ENCODE data around the gene EGFL8.

Gene EGFL8

DNA sequence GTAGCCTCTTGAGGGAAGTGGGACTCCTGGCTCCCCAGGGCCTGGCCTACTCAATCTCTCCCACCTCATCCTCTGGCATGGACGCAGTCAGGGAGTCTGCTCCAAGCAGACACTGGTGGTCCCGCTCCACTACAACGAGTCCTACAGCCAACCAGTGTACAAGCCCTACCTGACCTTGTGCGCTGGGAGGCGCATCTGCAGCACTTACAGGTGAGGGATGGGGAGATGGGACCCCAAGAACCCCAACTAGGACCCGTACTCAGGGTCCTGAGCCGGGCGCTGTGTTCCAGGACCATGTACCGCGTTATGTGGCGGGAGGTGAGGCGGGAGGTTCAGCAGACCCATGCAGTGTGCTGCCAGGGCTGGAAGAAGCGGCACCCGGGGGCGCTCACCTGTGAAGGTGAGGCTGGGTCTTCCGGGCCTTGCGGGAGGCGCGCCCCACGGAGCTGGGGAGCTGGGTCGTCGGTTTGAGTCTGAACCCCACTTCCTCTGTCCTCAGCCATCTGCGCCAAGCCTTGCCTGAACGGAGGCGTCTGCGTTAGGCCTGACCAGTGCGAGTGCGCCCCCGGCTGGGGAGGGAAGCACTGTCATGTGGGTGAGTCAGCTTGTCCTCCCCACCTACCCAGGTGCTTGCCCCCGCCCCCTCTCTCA, 2.1 kb downstream of the EGFL8 start:
- TF ChIP-seq, protein P1, sequence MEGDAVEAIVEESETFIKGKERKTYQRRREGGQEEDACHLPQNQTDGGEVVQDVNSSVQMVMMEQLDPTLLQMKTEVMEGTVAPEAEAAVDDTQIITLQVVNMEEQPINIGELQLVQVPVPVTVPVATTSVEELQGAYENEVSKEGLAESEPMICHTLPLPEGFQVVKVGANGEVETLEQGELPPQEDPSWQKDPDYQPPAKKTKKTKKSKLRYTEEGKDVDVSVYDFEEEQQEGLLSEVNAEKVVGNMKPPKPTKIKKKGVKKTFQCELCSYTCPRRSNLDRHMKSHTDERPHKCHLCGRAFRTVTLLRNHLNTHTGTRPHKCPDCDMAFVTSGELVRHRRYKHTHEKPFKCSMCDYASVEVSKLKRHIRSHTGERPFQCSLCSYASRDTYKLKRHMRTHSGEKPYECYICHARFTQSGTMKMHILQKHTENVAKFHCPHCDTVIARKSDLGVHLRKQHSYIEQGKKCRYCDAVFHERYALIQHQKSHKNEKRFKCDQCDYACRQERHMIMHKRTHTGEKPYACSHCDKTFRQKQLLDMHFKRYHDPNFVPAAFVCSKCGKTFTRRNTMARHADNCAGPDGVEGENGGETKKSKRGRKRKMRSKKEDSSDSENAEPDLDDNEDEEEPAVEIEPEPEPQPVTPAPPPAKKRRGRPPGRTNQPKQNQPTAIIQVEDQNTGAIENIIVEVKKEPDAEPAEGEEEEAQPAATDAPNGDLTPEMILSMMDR (conservative IDR thresholded peaks at IDR 0.05) = no peak
- no peak overlapping the region for H3K27ac ChIP-seq

- TF ChIP-seq, protein P1 (conservative IDR thresholded peaks at IDR 0.05) = no peak
- no peak overlapping the region for H3K27ac ChIP-seq
These were observed 2.9 kb downstream of the EGFL8 start for GRCh38 chr6:32167154-32167760.

DNA sequence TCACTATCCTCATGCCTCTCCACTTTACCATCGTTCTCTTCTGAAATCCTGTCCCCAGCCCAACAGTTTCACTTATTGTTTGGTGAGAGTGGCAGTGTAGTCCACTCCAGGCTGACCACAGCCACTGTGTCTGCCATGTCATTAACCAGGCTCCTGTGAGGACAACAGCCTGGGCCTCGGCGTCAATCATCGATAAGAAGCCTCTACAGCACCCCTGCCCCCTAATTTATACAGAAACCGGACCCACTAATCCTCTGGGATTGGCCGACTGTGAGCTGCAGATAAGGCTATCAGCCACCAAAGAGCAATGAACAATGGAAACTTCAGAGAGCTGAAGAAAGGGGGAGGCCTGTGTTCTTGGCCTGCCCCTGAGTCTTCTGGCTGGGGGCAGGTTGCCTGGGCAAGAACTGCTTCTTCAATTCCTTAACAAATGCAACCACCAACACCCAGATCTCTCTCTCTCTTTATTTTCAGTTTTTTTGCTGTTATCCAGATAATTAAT, 3.4 kb downstream of the EGFL8 start:
- TF ChIP-seq, protein P1 (conservative IDR thresholded peaks at IDR 0.05) = no peak
- H3K27ac ChIP-seq = no peak overlapping the region

GRCh38 chr6:32168350-32168749, 4.0 kb downstream of the EGFL8 start:
- TF ChIP-seq, protein P1 (conservative IDR thresholded peaks at IDR 0.05) = no peak
- H3K27ac ChIP-seq = no peak overlapping the region

GRCh38 chr6:32168807-32169591, 4.6 kb downstream of the EGFL8 start:
- TF ChIP-seq, protein P1 (conservative IDR thresholded peaks at IDR 0.05) = no peak
- H3K27ac ChIP-seq = no peak overlapping the region

GRCh38 chr6:32170294-32170693, 5.9 kb downstream of the EGFL8 start:
- TF ChIP-seq, protein P1 (conservative IDR thresholded peaks at IDR 0.05) = no peak
- no peak overlapping the region for H3K27ac ChIP-seq

- no peak overlapping the region for H3K27ac ChIP-seq
- TF ChIP-seq, protein P1 (conservative IDR thresholded peaks at IDR 0.05) = no peak
These were observed 6.8 kb downstream of the EGFL8 start for GRCh38 chr6:32171234-32171633.

Measured in VCaP (cell line).